Ovary (tissue), 9 donors: ENCODE results near the gene CDC14B. TPM values are rescaled to one million over a fixed set of nuclear protein-coding genes. Genes with fewer than 3 reads are reported as not detected.
"Not testable (repeated sequence)": the region's sequence is repeated elsewhere in the genome, so short reads cannot be mapped to it uniquely, and the experiment has no call there.

ENCODE experiments used
- DNase-seq, 5 donors: peaks; one replicate each; pipeline ENCODE4 v3.0.0-alpha.2; 2019 to 2020
- H3K27ac ChIP-seq, 2 donors: fragments of 200-600 bp; one replicate each; pipeline versions ENCODE4 v1.5.1 to v1.8.0; 2019 to 2022
- H3K27me3 ChIP-seq: fragments of 200-600 bp; one replicate; pipeline ENCODE4 v1.8.0; 2022
- H3K36me3 ChIP-seq: fragments of 200-600 bp; sonication (generic); one replicate; pipeline ENCODE4 v1.5.1; 2019
- H3K4me1 ChIP-seq: one replicate; pipeline ENCODE4 v1.8.1; 2013; ENCODE audit warnings: mild to moderate bottlenecking, moderate library complexity; ENCODE audit not compliant: insufficient read depth
- H3K4me3 ChIP-seq: fragments of 200-600 bp; sonication (generic); one replicate; pipeline ENCODE4 v1.5.1; 2017
- H3K9me3 ChIP-seq, 2 donors: fragments of 200-600 bp in 1 of 2; sonication (generic) in 1 of 2; one replicate each; pipeline versions ENCODE4 v1.5.1 to v1.8.1; 2013 to 2019; ENCODE audit warnings: mild to moderate bottlenecking in 1 of 2, moderate library complexity in 1 of 2
- EP300 ChIP-seq: sonication (generic); formaldehyde crosslinking; IDR thresholded peaks from one replicate; pipeline ENCODE4 v1.6.1; 2017; ENCODE audit warnings: antibody characterized with exemption
- POLR2A ChIP-seq: fragments of 450-650 bp; IDR thresholded peaks from one replicate; pipeline ENCODE4 v1.6.1; 2017; ENCODE audit warnings: antibody characterized with exemption, mild to moderate bottlenecking, moderate library complexity
- WGBS, 3 donors: extraction: QIAGEN DNeasy Blood & Tissue Kit in 1 of 3; methylation state at CpG; one replicate each; pipeline versions ENCODE4 v1.1.5 to v1.1.7; 2013 to 2017; 5-methylcytosine and 5-hydroxymethylcytosine counted together
- intact Hi-C, 4 donors: fragments of 100-400 bp; cut with DNase I; formaldehyde crosslinking; loops; one replicate each; pipeline versions ENCODE4 v1.11.0 to v1.15.1; 2022 to 2023
- polyA plus RNA-seq, 2 donors: library from polyadenylated mRNA; stranded (reverse); fragments of 200-250 nt in 1 of 2; fragments of 350-450 nt in 1 of 2; fragmentation: Illumina TruSeq in 1 of 2; extraction: RNeasy Lipid Tissue Mini Kit (QIAGEN cat#74804) in 1 of 2; gene quantifications; one replicate each; pipeline ENCODE4 v1.2.3, GENCODE V29; 2013 to 2014
- total RNA-seq, 7 donors: library from RNA; depleted of rRNA in 2 of 7; stranded (reverse); fragments of >200 nt in 2 of 7; fragmentation: NEBNext Ultra II Directional in 3 of 7; extraction: Animal tissue kit (Norgen Biotek cat#: 25700) in 3 of 7; gene quantifications; one replicate each; pipeline versions ENCODE4 v1.1.0 to v1.2.4, GENCODE V29; 2016 to 2023
- TF ChIP-seq, protein P1 (sequence below), 3 donors: fragments of 450-650 bp in 2 of 3; fragments of 200-600 bp in 1 of 3; IDR thresholded peaks; one replicate each; pipeline versions ENCODE4 v1.5.1 to v1.8.0; 2016 to 2022; ENCODE audit warnings: antibody characterized with exemption in 3 of 3, mild to moderate bottlenecking in 1 of 3
- donor health status: DM: no; HTN: no; CAD: no; lungs with moderate emphysema.
- donor health status: DM: no; HTN: no; CAD: no.
- donor health status: Bipolar disorder and iron deficiency.
- donor health status: DM: yes; HTN: yes; CAD: no.
- donor health status: DM: no; HTN: no; CAD: no.
- donor health status: DM: yes; HTN: yes; CAD: no.

The CDC14B gene
- total and polyA plus RNA-seq, 9 donors, result 5.9 to 15.3 (median 11.4) TPM

- Histone ChIP-seq H3K27ac (no peak overlapping the region), H3K36me3 (no peaks in the 10 kb centered on the region), H3K9me3 (no peaks in the 10 kb centered on the region), H3K27me3 (no peaks in the 10 kb centered on the region), H3K4me3 (no peak overlapping the region), H3K4me1 (no peaks in the 10 kb centered on the region)
- WGBS, 3 donors, result 77 to 78% (median 77%) methylated on average over 22 of the region's 22 CpGs
- intact Hi-C loops, result no loop called here
- DNase-seq, result no peak
- TF ChIP-seq POLR2A (no peak), EP300 (no peak)
- TF ChIP-seq, protein P1, sequence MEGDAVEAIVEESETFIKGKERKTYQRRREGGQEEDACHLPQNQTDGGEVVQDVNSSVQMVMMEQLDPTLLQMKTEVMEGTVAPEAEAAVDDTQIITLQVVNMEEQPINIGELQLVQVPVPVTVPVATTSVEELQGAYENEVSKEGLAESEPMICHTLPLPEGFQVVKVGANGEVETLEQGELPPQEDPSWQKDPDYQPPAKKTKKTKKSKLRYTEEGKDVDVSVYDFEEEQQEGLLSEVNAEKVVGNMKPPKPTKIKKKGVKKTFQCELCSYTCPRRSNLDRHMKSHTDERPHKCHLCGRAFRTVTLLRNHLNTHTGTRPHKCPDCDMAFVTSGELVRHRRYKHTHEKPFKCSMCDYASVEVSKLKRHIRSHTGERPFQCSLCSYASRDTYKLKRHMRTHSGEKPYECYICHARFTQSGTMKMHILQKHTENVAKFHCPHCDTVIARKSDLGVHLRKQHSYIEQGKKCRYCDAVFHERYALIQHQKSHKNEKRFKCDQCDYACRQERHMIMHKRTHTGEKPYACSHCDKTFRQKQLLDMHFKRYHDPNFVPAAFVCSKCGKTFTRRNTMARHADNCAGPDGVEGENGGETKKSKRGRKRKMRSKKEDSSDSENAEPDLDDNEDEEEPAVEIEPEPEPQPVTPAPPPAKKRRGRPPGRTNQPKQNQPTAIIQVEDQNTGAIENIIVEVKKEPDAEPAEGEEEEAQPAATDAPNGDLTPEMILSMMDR (IDR thresholded peaks at IDR 0.05), result no peak
Measured at GRCh38 chr9:96617439-96618185, 2.0 kb downstream of the CDC14B start.

DNA sequence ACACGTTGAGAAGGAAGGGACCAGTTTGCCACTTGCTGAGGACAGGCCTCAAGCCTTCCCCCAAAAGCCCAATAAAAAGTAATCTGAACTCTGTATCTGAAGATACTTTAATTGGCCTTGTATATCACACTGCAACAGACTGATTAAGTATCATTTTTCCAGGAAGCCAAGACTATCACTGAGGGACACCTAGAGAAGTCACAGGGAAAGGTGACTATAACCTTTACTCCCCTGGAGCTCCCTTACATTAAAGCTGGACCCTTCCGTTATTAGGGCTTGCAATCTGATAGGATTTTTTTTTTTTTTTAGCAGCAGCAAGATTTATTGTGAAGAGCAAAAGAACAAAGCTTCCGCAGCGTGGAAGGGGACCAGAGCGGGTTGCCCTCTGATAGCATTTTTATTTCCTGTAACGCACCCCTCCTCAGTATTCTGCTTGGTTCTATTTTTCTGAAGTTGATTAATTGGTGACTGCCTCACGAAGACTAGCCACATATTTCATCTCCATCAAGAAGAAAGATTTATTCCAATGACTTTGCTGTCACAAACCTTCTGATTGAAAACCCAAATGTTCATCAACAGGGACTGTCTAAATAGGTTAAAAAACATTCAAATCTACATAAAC lies 2.7 kb downstream of the CDC14B start:
- DNase-seq, result no peak
- intact Hi-C loops, result no loop called here
- H3K27me3 ChIP-seq, result no peaks in the 10 kb centered on the region
- H3K9me3 ChIP-seq, result no peaks in the 10 kb centered on the region
- no peaks in the 10 kb centered on the region for H3K36me3 ChIP-seq
- TF ChIP-seq EP300, result no peak
- no peak for TF ChIP-seq POLR2A
- TF ChIP-seq, protein P1 (IDR thresholded peaks at IDR 0.05), result no peak
- no peak overlapping the region for H3K4me3 ChIP-seq
- WGBS, 3 donors, result 81 to 86% (median 84%) methylated on average over 7 of the region's 7 CpGs
- no peak overlapping the region for H3K27ac ChIP-seq
- no peaks in the 10 kb centered on the region for H3K4me1 ChIP-seq

- no peak overlapping the region for H3K27ac ChIP-seq
- no peak for DNase-seq
- intact Hi-C loops, result no loop called here
- WGBS, 3 donors, result 88 to 91% (median 90%) methylated on average over 6 of the region's 6 CpGs
- no peaks in the 10 kb centered on the region for H3K4me1 ChIP-seq
- H3K9me3 ChIP-seq, result no peaks in the 10 kb centered on the region
- TF ChIP-seq POLR2A, result no peak
- TF ChIP-seq, protein P1 (IDR thresholded peaks at IDR 0.05), result no peak
- no peak for TF ChIP-seq EP300
- H3K36me3 ChIP-seq, result no peaks in the 10 kb centered on the region
- H3K4me3 ChIP-seq, result no peak overlapping the region
- no peaks in the 10 kb centered on the region for H3K27me3 ChIP-seq
Measured at GRCh38 chr9:96615411-96615810, 4.2 kb downstream of the CDC14B start.

DNA sequence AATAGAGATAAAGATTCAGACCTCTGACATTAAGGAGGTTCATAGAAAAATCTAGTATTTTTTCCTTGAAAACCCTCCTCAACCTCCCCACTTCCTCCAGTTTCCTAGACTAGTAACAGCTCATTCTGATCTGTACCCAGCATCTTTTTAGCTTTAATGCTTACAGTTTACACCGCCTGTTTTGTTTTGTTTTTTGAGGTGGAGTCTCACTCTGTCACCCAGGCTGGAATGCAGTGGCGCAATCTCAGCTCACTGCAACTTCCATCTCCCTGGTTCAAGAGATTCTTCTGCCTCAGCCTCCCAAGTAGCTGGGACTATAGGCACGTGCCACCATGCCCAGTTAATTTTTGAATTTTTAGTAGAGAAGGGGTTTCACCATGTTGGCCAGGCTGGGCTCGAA lies 5.0 kb downstream of the CDC14B start:
- H3K27ac ChIP-seq, intact Hi-C loops, H3K27me3 ChIP-seq, H3K4me3 ChIP-seq, H3K4me1 ChIP-seq, H3K9me3 ChIP-seq, H3K36me3 ChIP-seq, DNase-seq: not testable (repeated sequence)
- 82 to 88% (median 87%) methylated on average over 4 of the region's 4 CpGs for WGBS, 3 donors

DNA sequence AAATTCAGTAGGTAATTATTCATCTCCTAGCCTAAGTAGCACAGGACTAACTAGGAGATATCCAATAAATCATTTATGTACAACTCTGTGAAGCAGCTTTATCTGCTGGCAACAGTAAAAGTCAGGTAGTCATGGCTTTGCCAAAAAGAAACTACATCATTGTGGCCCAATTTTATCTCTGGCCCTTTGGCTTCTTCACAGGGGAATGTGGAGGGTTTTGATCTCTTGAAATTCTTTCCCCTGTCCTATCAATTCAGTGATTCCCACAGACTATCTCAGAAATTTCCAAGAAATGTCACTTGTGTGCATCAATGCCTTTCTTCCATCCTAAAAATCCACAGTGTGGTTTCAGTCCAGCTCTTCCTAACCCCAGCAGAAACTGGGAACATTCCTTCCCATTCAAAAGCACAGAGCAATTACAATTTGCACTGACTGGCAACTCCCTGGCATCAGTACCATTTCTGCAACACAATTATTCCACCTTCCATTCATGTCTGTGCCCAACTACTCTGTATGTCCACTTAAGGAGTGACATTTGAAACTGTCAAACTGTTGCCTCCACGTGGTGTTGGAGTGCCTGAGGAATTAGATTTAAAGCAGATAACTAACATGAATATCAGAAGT lies 6.6 kb downstream of the CDC14B start:
- Histone ChIP-seq H3K4me1 (no peaks in the 10 kb centered on the region), H3K27me3 (no peaks in the 10 kb centered on the region), H3K27ac (no peak overlapping the region), H3K4me3 (no peak overlapping the region), H3K9me3 (no peaks in the 10 kb centered on the region), H3K36me3 (no peaks in the 10 kb centered on the region)
- no peak for TF ChIP-seq POLR2A
- TF ChIP-seq EP300, result no peak
- TF ChIP-seq, protein P1 (IDR thresholded peaks at IDR 0.05), result no peak
- 43 to 58% (median 53%) methylated on average over 1 of the region's 1 CpG for WGBS, 3 donors
- no peak for DNase-seq
- intact Hi-C loops, result no loop called here
